HepG2 (cell line): ENCODE data around the gene UGT3A2. TPM values are rescaled to one million over a fixed set of nuclear protein-coding genes. Genes with fewer than 3 reads are reported as not detected.

ENCODE experiments used
- NAIF1 ChIP-seq: sonication (generic); formaldehyde crosslinking; IDR thresholded peaks from 2 replicates; pipeline ENCODE4 v1.5.0; 2020; ENCODE audit warnings: mild to moderate bottlenecking, missing genetic modification reagents, borderline replicate concordance
- RNF219 ChIP-seq: sonication (generic); formaldehyde crosslinking; IDR thresholded peaks from 2 replicates; pipeline ENCODE4 v1.5.0; 2020; ENCODE audit warnings: mild to moderate bottlenecking, missing genetic modification reagents
- THYN1 ChIP-seq: sonication (generic); formaldehyde crosslinking; IDR thresholded peaks from 2 replicates; pipeline ENCODE4 v1.8.1; 2023; ENCODE audit warnings: low read depth, mild to moderate bottlenecking, moderate library complexity, missing genetic modification reagents, borderline replicate concordance
- ZNF234 ChIP-seq: sonication (generic); formaldehyde crosslinking; conservative IDR thresholded peaks from 2 replicates; pipeline ENCODE4 v1.5.1; 2020; ENCODE audit warnings: mild to moderate bottlenecking, missing genetic modification reagents
- ZNF547 ChIP-seq: sonication (generic); formaldehyde crosslinking; IDR thresholded peaks from 2 replicates; pipeline ENCODE4 v1.5.1; 2020; ENCODE audit warnings: mild to moderate bottlenecking, missing genetic modification reagents
- polyA plus RNA-seq, 8 experiments: library from polyadenylated mRNA; depleted of rRNA in 3 of 8; stranded (reverse) in 7 of 8; unstranded in 1 of 8; fragments of >200 nt; fragmentation: Illumina TruSeq in 4 of 8; extraction: Trizol in 4 of 8; gene quantifications; 2 replicates each; pipeline versions ENCODE4 v1.2.1 to v1.2.3, GENCODE V29; 2011 to 2016; ENCODE audit warnings: low read depth in 4 of 8, missing spikeins in 1 of 8, mixed read lengths in 1 of 8; ENCODE audit not compliant: insufficient read depth in 1 of 8
- total RNA-seq, 5 experiments: library from RNA; depleted of rRNA; stranded (reverse); fragments of >200 nt; fragmentation: Illumina TruSeq; extraction: Trizol; gene quantifications; 2 replicates each; pipeline ENCODE4 v1.2.3, GENCODE V29; 2016; ENCODE audit warnings: low read depth in 1 of 5
- TF ChIP-seq, protein P1 (sequence below): sonication (generic); formaldehyde crosslinking; IDR thresholded peaks from 2 replicates; pipeline ENCODE4 v1.5.0; 2020; ENCODE audit warnings: mild to moderate bottlenecking, missing genetic modification reagents, borderline replicate concordance
- TF ChIP-seq, protein P2 (sequence below): sonication (generic); formaldehyde crosslinking; IDR thresholded peaks from 2 replicates; pipeline ENCODE4 v1.4.0; 2020; ENCODE audit warnings: mild to moderate bottlenecking, missing genetic modification reagents

Gene UGT3A2
- total and polyA plus RNA-seq, 2 of the 13 experiments (the other 11 are each of a cell fraction or from before 2014, with no cell fraction given), result not detected

- TF ChIP-seq, protein P1, sequence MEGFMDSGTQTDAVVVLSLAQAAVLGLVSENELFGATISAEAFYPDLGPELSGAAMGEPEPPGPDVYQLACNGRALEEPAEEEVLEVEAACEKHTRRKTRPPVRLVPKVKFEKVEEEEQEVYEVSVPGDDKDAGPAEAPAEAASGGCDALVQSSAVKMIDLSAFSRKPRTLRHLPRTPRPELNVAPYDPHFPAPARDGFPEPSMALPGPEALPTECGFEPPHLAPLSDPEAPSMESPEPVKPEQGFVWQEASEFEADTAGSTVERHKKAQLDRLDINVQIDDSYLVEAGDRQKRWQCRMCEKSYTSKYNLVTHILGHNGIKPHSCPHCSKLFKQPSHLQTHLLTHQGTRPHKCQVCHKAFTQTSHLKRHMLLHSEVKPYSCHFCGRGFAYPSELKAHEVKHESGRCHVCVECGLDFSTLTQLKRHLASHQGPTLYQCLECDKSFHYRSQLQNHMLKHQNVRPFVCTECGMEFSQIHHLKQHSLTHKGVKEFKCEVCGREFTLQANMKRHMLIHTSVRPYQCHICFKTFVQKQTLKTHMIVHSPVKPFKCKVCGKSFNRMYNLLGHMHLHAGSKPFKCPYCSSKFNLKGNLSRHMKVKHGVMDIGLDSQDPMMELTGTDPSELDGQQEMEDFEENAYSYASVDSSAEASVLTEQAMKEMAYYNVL (CRISPR knock-in tag), result no peak
- TF ChIP-seq ZNF547 (no peak), RNF219 (CRISPR knock-in tag) (no peak), NAIF1 (no peak), ZNF234 (CRISPR knock-in tag) (no peak), THYN1 (CRISPR knock-in tag) (no peak)
- TF ChIP-seq, protein P2, sequence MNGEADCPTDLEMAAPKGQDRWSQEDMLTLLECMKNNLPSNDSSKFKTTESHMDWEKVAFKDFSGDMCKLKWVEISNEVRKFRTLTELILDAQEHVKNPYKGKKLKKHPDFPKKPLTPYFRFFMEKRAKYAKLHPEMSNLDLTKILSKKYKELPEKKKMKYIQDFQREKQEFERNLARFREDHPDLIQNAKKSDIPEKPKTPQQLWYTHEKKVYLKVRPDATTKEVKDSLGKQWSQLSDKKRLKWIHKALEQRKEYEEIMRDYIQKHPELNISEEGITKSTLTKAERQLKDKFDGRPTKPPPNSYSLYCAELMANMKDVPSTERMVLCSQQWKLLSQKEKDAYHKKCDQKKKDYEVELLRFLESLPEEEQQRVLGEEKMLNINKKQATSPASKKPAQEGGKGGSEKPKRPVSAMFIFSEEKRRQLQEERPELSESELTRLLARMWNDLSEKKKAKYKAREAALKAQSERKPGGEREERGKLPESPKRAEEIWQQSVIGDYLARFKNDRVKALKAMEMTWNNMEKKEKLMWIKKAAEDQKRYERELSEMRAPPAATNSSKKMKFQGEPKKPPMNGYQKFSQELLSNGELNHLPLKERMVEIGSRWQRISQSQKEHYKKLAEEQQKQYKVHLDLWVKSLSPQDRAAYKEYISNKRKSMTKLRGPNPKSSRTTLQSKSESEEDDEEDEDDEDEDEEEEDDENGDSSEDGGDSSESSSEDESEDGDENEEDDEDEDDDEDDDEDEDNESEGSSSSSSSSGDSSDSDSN (CRISPR knock-in tag), result no peak
Measured at GRCh38 chr5:36009698-36010097, 57.0 kb downstream of the UGT3A2 start (continued).
